Activated T-helper 17 cell treated with anti-CD3 and anti-CD28 coated beads, Interleukin-2, amount 50 U/mL, for 72 hours (primary cell): ENCODE data around the gene CTPS1. TPM values are rescaled to one million over a fixed set of nuclear protein-coding genes. Genes with fewer than 3 reads are reported as not detected.

ENCODE experiments used
- ATAC-seq: fragments of 150-1000 bp; cut with Tn5 transposase; replicated peaks from 2 replicates; pipeline ENCODE4 v1.10.0; 2021; ENCODE audit warnings: mild to moderate bottlenecking, moderate library complexity
- H3K27ac Mint-ChIP-seq: one replicate; pipeline ENCODE4 v1.8.0; 2022; ENCODE audit warnings: mixed read lengths
- H3K27me3 Mint-ChIP-seq: one replicate; pipeline ENCODE4 v1.8.0; 2022; ENCODE audit warnings: mixed read lengths
- H3K36me3 Mint-ChIP-seq: one replicate; pipeline ENCODE4 v1.8.0; 2022; ENCODE audit warnings: low read depth, mild to moderate bottlenecking, mixed read lengths
- H3K4me1 Mint-ChIP-seq: one replicate; pipeline ENCODE4 v1.8.0; 2022; ENCODE audit warnings: mixed read lengths
- H3K4me3 Mint-ChIP-seq: one replicate; pipeline ENCODE4 v1.8.0; 2022; ENCODE audit warnings: mild to moderate bottlenecking, mixed read lengths
- H3K9me3 Mint-ChIP-seq: one replicate; pipeline ENCODE4 v1.8.0; 2022; ENCODE audit warnings: mixed read lengths
- total RNA-seq, 2 donors: library from RNA; stranded (reverse); gene quantifications; one replicate each; pipeline ENCODE4 v1.2.3, GENCODE V29; 2022

The CTPS1 gene
- total RNA-seq, 2 donors from 2014 or later, result 46.3 to 102 TPM

GRCh38 chr1:41033272-41033671 is 53.8 kb downstream of the CTPS1 start:
- no peak for ATAC-seq
- Mint-ChIP-seq H3K27me3 (no peaks in the 10 kb centered on the region), H3K4me3 (no peak overlapping the region), H3K36me3 (peaks cover 35% of the 10 kb centered on the region), H3K4me1 (no peaks in the 10 kb centered on the region), H3K27ac (peak overlapping the region; percentile 42), H3K9me3 (no peaks in the 10 kb centered on the region)

- H3K27ac Mint-ChIP-seq, result no peak overlapping the region
- no peaks in the 10 kb centered on the region for H3K4me1 Mint-ChIP-seq
- H3K9me3 Mint-ChIP-seq, result no peaks in the 10 kb centered on the region
- no peak overlapping the region for H3K4me3 Mint-ChIP-seq
- peaks cover 26% of the 10 kb centered on the region for H3K36me3 Mint-ChIP-seq
- H3K27me3 Mint-ChIP-seq, result no peaks in the 10 kb centered on the region
- ATAC-seq, result no peak
Measured at GRCh38 chr1:41037116-41037903, 57.8 kb downstream of the CTPS1 start.

GRCh38 chr1:41038110-41038509 is 58.6 kb downstream of the CTPS1 start:
- ATAC-seq, result no peak
- Mint-ChIP-seq H3K27me3 (no peaks in the 10 kb centered on the region), H3K27ac (no peak overlapping the region), H3K4me3 (no peak overlapping the region), H3K4me1 (no peaks in the 10 kb centered on the region), H3K9me3 (no peaks in the 10 kb centered on the region), H3K36me3 (peaks cover 30% of the 10 kb centered on the region)

- no peak for ATAC-seq
- Mint-ChIP-seq H3K36me3 (peaks cover 48% of the 10 kb centered on the region), H3K9me3 (no peaks in the 10 kb centered on the region), H3K4me1 (peaks cover 6% of the 10 kb centered on the region), H3K4me3 (no peak overlapping the region), H3K27me3 (no peaks in the 10 kb centered on the region), H3K27ac (no peak overlapping the region)
Measured at GRCh38 chr1:41041614-41042270, 62.2 kb downstream of the CTPS1 start.

GRCh38 chr1:41044187-41044586 is 64.7 kb downstream of the CTPS1 start:
- Mint-ChIP-seq H3K27me3 (no peaks in the 10 kb centered on the region), H3K4me3 (no peak overlapping the region), H3K36me3 (peaks cover 52% of the 10 kb centered on the region), H3K9me3 (no peaks in the 10 kb centered on the region), H3K4me1 (peaks cover 6% of the 10 kb centered on the region), H3K27ac (peak overlapping the region; percentile 29)
- ATAC-seq, result no peak

GRCh38 chr1:41045740-41046139 is 66.2 kb downstream of the CTPS1 start:
- Mint-ChIP-seq H3K27me3 (no peaks in the 10 kb centered on the region), H3K9me3 (no peaks in the 10 kb centered on the region), H3K27ac (no peak overlapping the region), H3K4me3 (no peak overlapping the region), H3K36me3 (peaks cover 46% of the 10 kb centered on the region), H3K4me1 (peaks cover 6% of the 10 kb centered on the region)
- ATAC-seq, result no peak

GRCh38 chr1:41046347-41046775 is 66.9 kb downstream of the CTPS1 start:
- Mint-ChIP-seq H3K4me1 (peaks cover 6% of the 10 kb centered on the region), H3K36me3 (peaks cover 46% of the 10 kb centered on the region), H3K9me3 (no peaks in the 10 kb centered on the region), H3K4me3 (no peak overlapping the region), H3K27me3 (no peaks in the 10 kb centered on the region), H3K27ac (no peak overlapping the region)
- no peak for ATAC-seq

- H3K36me3 Mint-ChIP-seq, result peaks cover 57% of the 10 kb centered on the region
- no peak overlapping the region for H3K27ac Mint-ChIP-seq
- no peaks in the 10 kb centered on the region for H3K9me3 Mint-ChIP-seq
- no peak overlapping the region for H3K4me3 Mint-ChIP-seq
- no peaks in the 10 kb centered on the region for H3K27me3 Mint-ChIP-seq
- ATAC-seq, result no peak
- H3K4me1 Mint-ChIP-seq, result peaks cover 6% of the 10 kb centered on the region
Measured at GRCh38 chr1:41048540-41048939, 69.0 kb downstream of the CTPS1 start.

- H3K9me3 Mint-ChIP-seq, result no peaks in the 10 kb centered on the region
- no peaks in the 10 kb centered on the region for H3K4me1 Mint-ChIP-seq
- H3K36me3 Mint-ChIP-seq, result peaks cover 47% of the 10 kb centered on the region
- H3K27me3 Mint-ChIP-seq, result no peaks in the 10 kb centered on the region
- no peak for ATAC-seq
- H3K4me3 Mint-ChIP-seq, result no peak overlapping the region
- no peak overlapping the region for H3K27ac Mint-ChIP-seq
Measured at GRCh38 chr1:41051022-41051421, 71.5 kb downstream of the CTPS1 start.

- no peaks in the 10 kb centered on the region for H3K27me3 Mint-ChIP-seq
- H3K9me3 Mint-ChIP-seq, result no peaks in the 10 kb centered on the region
- ATAC-seq, result no peak
- peaks cover 45% of the 10 kb centered on the region for H3K36me3 Mint-ChIP-seq
- no peak overlapping the region for H3K27ac Mint-ChIP-seq
- no peaks in the 10 kb centered on the region for H3K4me1 Mint-ChIP-seq
- H3K4me3 Mint-ChIP-seq, result no peak overlapping the region
Measured at GRCh38 chr1:41053316-41053715, 73.8 kb downstream of the CTPS1 start.

- no peak for ATAC-seq
- H3K4me3 Mint-ChIP-seq, result no peak overlapping the region
- no peak overlapping the region for H3K27ac Mint-ChIP-seq
- no peaks in the 10 kb centered on the region for H3K27me3 Mint-ChIP-seq
- H3K4me1 Mint-ChIP-seq, result no peaks in the 10 kb centered on the region
- H3K36me3 Mint-ChIP-seq, result peaks cover 65% of the 10 kb centered on the region
- no peaks in the 10 kb centered on the region for H3K9me3 Mint-ChIP-seq
Measured at GRCh38 chr1:41056907-41057306, 77.4 kb downstream of the CTPS1 start.

Other genes starting within 250 kb of the CTPS1 start
- 1 to 10 TPM in 1 of 2 donors, under 1 TPM in 1; 0.45 to 1.5 TPM for gene KCNQ4, start 195.9 kb upstream of the CTPS1 start, total RNA-seq
- 1 to 10 TPM; 2.1 to 3.7 TPM for gene CITED4, start 117.3 kb upstream of the CTPS1 start, total RNA-seq
- gene SLFNL1, start 42.0 kb downstream of the CTPS1 start, total RNA-seq, result under 1 TPM; 0.13 to 0.32 TPM